Ovary (tissue), 3 donors: Measurements from ENCODE around the gene ACO2.

ENCODE experiments used
- EP300 ChIP-seq: sonication (generic); formaldehyde crosslinking; IDR thresholded peaks from one replicate; pipeline ENCODE4 v1.6.1; 2017; ENCODE audit warnings: antibody characterized with exemption
- POLR2A ChIP-seq: fragments of 450-650 bp; IDR thresholded peaks from one replicate; pipeline ENCODE4 v1.6.1; 2017; ENCODE audit warnings: antibody characterized with exemption, mild to moderate bottlenecking, moderate library complexity
- TF ChIP-seq, protein P1 (sequence below), 3 donors: fragments of 450-650 bp in 2 of 3; fragments of 200-600 bp in 1 of 3; IDR thresholded peaks; one replicate each; pipeline versions ENCODE4 v1.5.1 to v1.8.0; 2016 to 2022; ENCODE audit warnings: antibody characterized with exemption in 3 of 3, mild to moderate bottlenecking in 1 of 3
- donor health status: DM: no; HTN: no; CAD: no.

GRCh38 chr22:41562461-41562860, 93.5 kb downstream of the ACO2 start:
- TF ChIP-seq EP300: no peak
- TF ChIP-seq POLR2A: no peak
- TF ChIP-seq, protein P1, sequence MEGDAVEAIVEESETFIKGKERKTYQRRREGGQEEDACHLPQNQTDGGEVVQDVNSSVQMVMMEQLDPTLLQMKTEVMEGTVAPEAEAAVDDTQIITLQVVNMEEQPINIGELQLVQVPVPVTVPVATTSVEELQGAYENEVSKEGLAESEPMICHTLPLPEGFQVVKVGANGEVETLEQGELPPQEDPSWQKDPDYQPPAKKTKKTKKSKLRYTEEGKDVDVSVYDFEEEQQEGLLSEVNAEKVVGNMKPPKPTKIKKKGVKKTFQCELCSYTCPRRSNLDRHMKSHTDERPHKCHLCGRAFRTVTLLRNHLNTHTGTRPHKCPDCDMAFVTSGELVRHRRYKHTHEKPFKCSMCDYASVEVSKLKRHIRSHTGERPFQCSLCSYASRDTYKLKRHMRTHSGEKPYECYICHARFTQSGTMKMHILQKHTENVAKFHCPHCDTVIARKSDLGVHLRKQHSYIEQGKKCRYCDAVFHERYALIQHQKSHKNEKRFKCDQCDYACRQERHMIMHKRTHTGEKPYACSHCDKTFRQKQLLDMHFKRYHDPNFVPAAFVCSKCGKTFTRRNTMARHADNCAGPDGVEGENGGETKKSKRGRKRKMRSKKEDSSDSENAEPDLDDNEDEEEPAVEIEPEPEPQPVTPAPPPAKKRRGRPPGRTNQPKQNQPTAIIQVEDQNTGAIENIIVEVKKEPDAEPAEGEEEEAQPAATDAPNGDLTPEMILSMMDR (IDR thresholded peaks at IDR 0.05): no peak
